Activated T-helper 17 cell treated with anti-CD3 and anti-CD28 coated beads, Interleukin-2, amount 50 U/mL, for 72 hours (primary cell): ENCODE data around the gene DSG2. TPM values are rescaled to one million over a fixed set of nuclear protein-coding genes. Genes with fewer than 3 reads are reported as not detected.
"Not testable (repeated sequence)": the region's sequence is repeated elsewhere in the genome, so short reads cannot be mapped to it uniquely, and the experiment has no call there.

Experiments used
- ATAC-seq: fragments of 150-1000 bp; cut with Tn5 transposase; replicated peaks from 2 replicates; pipeline ENCODE4 v1.10.0; 2021; ENCODE audit warnings: mild to moderate bottlenecking, moderate library complexity
- H3K27ac Mint-ChIP-seq: one replicate; pipeline ENCODE4 v1.8.0; 2022; ENCODE audit warnings: mixed read lengths
- H3K27me3 Mint-ChIP-seq: one replicate; pipeline ENCODE4 v1.8.0; 2022; ENCODE audit warnings: mixed read lengths
- H3K36me3 Mint-ChIP-seq: one replicate; pipeline ENCODE4 v1.8.0; 2022; ENCODE audit warnings: low read depth, mild to moderate bottlenecking, mixed read lengths
- H3K4me1 Mint-ChIP-seq: one replicate; pipeline ENCODE4 v1.8.0; 2022; ENCODE audit warnings: mixed read lengths
- H3K4me3 Mint-ChIP-seq: one replicate; pipeline ENCODE4 v1.8.0; 2022; ENCODE audit warnings: mild to moderate bottlenecking, mixed read lengths
- H3K9me3 Mint-ChIP-seq: one replicate; pipeline ENCODE4 v1.8.0; 2022; ENCODE audit warnings: mixed read lengths
- total RNA-seq, 2 donors: library from RNA; stranded (reverse); gene quantifications; one replicate each; pipeline ENCODE4 v1.2.3, GENCODE V29; 2022

The DSG2 gene
- total RNA-seq, 2 donors from 2014 or later: 0.09 to 0.11 TPM

GRCh38 chr18:31492671-31493070 lies 5.3 kb upstream of the DSG2 start:
- Mint-ChIP-seq H3K9me3 (no peaks in the 10 kb centered on the region), H3K27me3 (peaks cover 28% of the 10 kb centered on the region), H3K4me3 (no peak overlapping the region), H3K4me1 (no peaks in the 10 kb centered on the region), H3K36me3 (no peaks in the 10 kb centered on the region), H3K27ac (no peak overlapping the region)
- ATAC-seq: no peak

DNA sequence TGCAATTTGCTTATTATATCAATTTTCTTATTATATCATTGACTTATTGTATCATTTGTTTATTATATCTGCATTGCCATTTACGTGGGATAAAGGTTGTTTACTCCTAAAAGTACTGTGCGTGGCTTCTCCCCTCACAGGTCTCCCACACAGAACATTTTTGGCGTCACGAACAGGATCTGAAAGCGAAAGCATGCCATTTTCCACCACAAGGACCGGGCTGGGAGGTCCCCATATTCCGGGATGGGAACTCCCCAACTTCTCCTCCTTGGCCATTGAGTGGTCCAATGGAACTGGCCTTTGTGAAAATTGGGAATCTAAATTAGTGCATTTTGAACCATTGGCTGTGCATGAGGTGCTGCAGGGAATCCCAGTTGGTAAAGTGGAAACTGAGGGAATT lies 4.8 kb upstream of the DSG2 start:
- no peak overlapping the region for H3K4me3 Mint-ChIP-seq
- no peak for ATAC-seq
- no peaks in the 10 kb centered on the region for H3K9me3 Mint-ChIP-seq
- H3K36me3 Mint-ChIP-seq: no peaks in the 10 kb centered on the region
- no peak overlapping the region for H3K27ac Mint-ChIP-seq
- peaks cover 28% of the 10 kb centered on the region for H3K27me3 Mint-ChIP-seq
- no peaks in the 10 kb centered on the region for H3K4me1 Mint-ChIP-seq

GRCh38 chr18:31493941-31494340 lies 4.0 kb upstream of the DSG2 start:
- no peaks in the 10 kb centered on the region for H3K9me3 Mint-ChIP-seq
- H3K4me1 Mint-ChIP-seq: no peaks in the 10 kb centered on the region
- peaks cover 33% of the 10 kb centered on the region for H3K27me3 Mint-ChIP-seq
- no peak overlapping the region for H3K27ac Mint-ChIP-seq
- ATAC-seq: no peak
- no peaks in the 10 kb centered on the region for H3K36me3 Mint-ChIP-seq
- no peak overlapping the region for H3K4me3 Mint-ChIP-seq

DNA sequence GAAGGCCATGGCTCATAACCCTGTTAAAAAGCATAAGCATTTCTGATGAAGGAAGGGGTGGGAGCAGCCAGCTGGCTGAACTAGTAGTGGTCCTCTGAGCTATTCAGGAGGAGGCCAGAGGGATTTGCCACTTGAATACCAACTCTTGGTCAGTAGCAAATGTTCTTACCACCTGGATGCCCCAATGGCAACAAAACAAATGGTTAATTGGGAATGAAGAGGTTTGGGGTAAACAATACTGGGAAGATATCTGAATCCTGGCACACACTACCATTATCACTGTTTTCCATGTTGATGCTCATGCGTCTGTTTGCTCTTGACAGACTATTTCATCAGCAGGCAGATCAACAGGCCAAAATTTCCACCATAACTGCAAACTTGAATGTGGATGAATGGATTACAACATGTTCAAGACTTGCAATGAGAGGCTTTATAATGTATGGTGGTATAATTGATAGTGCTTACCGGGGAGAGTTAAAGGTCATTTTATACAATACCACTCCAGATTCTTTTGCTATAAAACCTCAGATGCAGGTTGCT lies 3.2 kb upstream of the DSG2 start:
- not testable (repeated sequence) for ATAC-seq, H3K27ac Mint-ChIP-seq, H3K9me3 Mint-ChIP-seq, H3K4me1 Mint-ChIP-seq, H3K4me3 Mint-ChIP-seq, H3K36me3 Mint-ChIP-seq
- peaks cover 39% of the 10 kb centered on the region for H3K27me3 Mint-ChIP-seq

DNA sequence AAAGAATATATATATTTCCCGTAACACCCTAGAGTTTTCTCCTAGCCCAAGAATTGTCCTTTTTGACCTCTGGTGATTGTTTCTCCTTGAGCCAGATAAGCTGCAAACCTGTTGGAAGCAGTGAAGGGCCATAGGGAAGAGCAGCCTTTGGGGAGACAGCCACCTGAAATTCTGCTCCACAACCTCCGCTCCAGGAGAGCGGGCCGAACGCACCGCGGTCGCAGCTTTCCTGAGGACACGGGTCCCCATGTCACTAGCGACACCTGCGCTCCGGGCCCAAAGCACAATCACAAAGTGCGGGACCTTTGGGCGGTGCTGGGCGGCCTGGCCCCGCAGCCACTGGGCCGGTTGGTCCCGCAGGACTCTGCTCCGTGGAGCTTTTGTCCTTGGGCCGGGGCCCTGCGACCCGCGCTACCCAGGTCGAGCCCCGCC lies 557 bp upstream of the DSG2 start:
- Mint-ChIP-seq H3K27me3 (peaks cover 47% of the 10 kb centered on the region), H3K4me1 (no peaks in the 10 kb centered on the region), H3K27ac (no peak overlapping the region), H3K4me3 (no peak overlapping the region), H3K9me3 (no peaks in the 10 kb centered on the region), H3K36me3 (no peaks in the 10 kb centered on the region)
- no peak for ATAC-seq

DNA sequence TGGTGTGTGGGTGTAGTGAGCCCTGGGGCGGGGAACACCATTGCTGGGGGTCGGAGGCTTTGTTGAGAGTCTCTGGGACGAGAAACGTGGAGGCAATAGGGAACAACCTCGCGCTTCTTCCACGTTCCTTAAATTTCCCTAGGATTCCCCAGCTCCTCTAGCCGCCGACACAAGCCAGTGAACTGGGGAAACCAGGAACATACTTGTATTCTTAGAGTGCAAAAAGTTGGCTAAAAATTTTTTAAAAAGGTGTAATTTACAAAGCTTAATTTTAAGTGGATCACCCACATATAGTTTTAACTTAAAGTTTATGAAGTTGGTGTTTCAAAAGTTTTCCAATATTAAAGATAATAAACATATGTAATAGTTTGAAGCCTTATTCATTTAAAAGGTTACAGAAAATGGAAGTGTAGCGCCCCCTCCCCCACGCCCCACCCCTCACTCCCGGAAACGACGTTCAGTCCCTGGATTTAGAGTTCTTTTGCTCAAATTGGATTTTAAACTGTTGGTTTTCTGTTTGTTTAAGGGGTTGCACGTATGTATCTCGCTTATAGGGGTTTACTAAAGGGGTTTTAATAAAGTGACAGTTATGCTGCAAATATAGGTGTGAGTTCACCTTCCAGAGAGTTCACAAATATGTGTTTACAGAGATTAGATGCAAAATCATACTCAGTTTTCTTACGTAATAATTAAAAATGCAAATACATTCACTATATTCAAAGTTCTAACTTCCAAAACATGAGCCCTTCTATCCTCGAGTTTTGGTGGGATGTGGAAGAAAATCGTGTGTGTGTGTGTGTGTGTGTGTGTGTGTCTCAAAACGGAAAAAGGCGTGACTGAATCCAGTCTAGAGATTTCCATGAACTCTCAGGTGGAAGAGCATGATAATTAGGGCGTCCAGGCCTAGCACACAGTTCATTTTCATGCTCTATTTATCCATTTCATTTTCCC lies 872 bp downstream of the DSG2 start:
- no peak for ATAC-seq
- Mint-ChIP-seq H3K9me3 (no peaks in the 10 kb centered on the region), H3K27me3 (peaks cover 46% of the 10 kb centered on the region), H3K27ac (no peak overlapping the region), H3K36me3 (no peaks in the 10 kb centered on the region), H3K4me3 (peak overlapping the region; percentile 42), H3K4me1 (no peaks in the 10 kb centered on the region)

DNA sequence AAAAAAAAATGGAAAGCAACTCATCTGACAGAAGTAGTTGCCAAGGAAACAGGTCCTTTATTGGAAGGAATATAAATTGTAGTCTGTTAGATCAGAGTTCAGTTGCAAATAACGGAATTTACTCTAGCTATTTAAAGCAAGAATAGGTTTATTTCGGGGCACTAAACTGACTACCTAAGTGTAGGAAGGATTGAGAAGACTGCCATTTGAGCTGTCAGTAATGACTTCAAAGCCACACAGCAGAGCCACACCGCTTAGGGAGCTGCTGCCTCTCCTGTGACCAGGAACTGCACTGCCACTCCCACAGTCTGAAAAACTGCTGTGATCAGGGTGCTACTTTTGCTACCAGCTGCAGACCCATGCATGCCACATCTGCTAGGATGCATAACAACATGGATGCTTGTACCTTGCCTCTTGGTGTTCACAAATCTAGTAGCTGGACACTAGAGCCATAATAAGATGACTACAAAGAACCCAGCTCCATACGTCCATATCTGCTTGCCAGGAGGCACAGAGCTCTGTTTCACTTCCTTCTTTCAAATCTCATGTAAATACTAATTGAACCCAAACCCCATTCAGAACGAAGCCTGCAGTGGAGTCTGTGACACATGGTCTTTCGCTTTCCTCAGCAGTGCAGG lies 2.2 kb downstream of the DSG2 start:
- Mint-ChIP-seq H3K36me3 (no peaks in the 10 kb centered on the region), H3K27ac (no peak overlapping the region), H3K4me1 (no peaks in the 10 kb centered on the region), H3K4me3 (no peak overlapping the region), H3K9me3 (no peaks in the 10 kb centered on the region), H3K27me3 (peaks cover 37% of the 10 kb centered on the region)
- no peak for ATAC-seq

- no peak for ATAC-seq
- Mint-ChIP-seq H3K4me3 (no peak overlapping the region), H3K27me3 (peaks cover 19% of the 10 kb centered on the region), H3K36me3 (no peaks in the 10 kb centered on the region), H3K9me3 (no peaks in the 10 kb centered on the region), H3K27ac (no peak overlapping the region), H3K4me1 (no peaks in the 10 kb centered on the region)
Measured at GRCh38 chr18:31503011-31503410, 5.0 kb downstream of the DSG2 start.

- Mint-ChIP-seq H3K4me3 (no peak overlapping the region), H3K27me3 (peaks cover 11% of the 10 kb centered on the region), H3K27ac (no peak overlapping the region), H3K36me3 (no peaks in the 10 kb centered on the region), H3K9me3 (no peaks in the 10 kb centered on the region), H3K4me1 (no peaks in the 10 kb centered on the region)
- ATAC-seq: no peak
Measured at GRCh38 chr18:31504455-31505147, 6.6 kb downstream of the DSG2 start.

DNA sequence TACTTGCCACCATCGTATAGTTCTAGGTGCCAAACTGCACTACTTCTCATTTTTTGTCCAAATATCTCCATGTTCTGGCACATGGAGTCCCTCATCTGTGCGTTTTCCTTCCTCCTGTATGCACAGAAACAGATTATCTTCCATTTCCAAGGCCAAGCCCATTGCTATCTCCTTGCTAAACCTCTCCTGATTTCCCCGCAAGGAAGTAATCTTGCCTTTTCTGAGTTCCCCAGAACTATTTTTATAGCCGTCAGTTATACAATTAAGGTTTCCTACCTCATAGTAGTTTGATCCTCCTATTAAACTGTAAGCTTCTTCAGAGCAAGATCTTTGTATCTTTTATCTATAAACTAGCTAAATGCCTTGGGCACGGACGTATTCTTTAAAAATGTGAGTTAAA lies 7.2 kb downstream of the DSG2 start:
- H3K36me3 Mint-ChIP-seq: no peaks in the 10 kb centered on the region
- no peak overlapping the region for H3K4me3 Mint-ChIP-seq
- H3K9me3 Mint-ChIP-seq: no peaks in the 10 kb centered on the region
- no peaks in the 10 kb centered on the region for H3K4me1 Mint-ChIP-seq
- peaks cover 11% of the 10 kb centered on the region for H3K27me3 Mint-ChIP-seq
- ATAC-seq: no peak
- H3K27ac Mint-ChIP-seq: no peak overlapping the region

DNA sequence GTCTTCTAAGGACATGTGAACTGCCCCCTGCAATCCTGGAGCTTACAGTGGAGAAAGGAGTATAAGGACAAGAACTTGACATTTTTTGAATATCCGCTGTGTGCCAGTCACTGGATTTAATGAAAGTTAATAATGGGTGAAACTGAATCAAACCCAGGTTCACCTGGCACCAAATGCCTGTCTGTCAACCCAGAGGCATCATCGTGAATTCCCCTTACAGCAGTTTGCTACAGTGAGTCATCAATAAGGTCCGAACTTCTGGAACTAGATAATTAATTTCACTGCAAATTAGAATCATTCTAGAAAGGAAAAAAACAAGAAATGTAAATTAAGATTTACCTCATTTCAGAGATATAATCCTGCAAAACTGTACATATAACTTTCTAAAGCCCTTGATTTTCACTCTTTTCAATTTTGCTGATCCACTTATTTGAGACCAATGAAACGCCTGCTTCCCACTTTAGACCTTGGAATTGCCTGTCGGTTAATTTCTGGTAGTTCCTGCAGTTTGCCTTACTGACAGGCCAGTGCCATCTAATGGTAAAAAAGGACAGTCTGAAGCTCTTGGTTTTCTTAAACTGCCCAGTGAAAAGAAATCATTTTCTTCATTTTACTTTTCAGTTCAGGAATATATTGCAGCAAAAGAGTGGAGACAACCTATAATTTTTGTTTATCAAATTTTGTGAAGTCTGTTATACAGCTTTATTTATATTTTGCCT lies 8.2 kb downstream of the DSG2 start:
- no peak overlapping the region for H3K4me3 Mint-ChIP-seq
- no peak overlapping the region for H3K27ac Mint-ChIP-seq
- no peaks in the 10 kb centered on the region for H3K4me1 Mint-ChIP-seq
- H3K27me3 Mint-ChIP-seq: peaks cover 8% of the 10 kb centered on the region
- H3K9me3 Mint-ChIP-seq: no peaks in the 10 kb centered on the region
- no peaks in the 10 kb centered on the region for H3K36me3 Mint-ChIP-seq
- no peak for ATAC-seq

GRCh38 chr18:31507124-31507523 lies 9.1 kb downstream of the DSG2 start:
- not testable (repeated sequence) for ATAC-seq, H3K36me3 Mint-ChIP-seq, H3K4me1 Mint-ChIP-seq, H3K4me3 Mint-ChIP-seq, H3K27me3 Mint-ChIP-seq, H3K9me3 Mint-ChIP-seq, H3K27ac Mint-ChIP-seq

DNA sequence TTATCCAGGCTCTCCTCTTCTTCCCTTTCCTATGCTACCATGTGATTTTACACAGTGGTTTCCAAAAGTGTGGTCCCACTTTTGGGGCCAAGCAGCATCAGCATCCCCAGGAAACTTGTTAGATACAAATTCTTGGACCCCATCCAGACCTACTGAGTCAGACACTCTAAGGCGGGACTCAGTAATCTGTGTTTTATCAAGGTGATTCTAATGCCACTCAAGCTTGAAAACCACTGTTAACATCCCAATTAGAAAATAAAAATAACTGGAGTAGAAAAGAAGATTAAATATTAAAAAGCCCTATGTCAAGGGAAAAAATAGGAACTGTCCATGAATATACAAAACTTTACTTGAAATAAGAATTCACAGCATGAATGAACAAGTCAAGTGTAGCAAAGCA lies 10.8 kb downstream of the DSG2 start:
- H3K27me3 Mint-ChIP-seq: peaks cover 11% of the 10 kb centered on the region
- no peak for ATAC-seq
- no peak overlapping the region for H3K4me3 Mint-ChIP-seq
- H3K36me3 Mint-ChIP-seq: no peaks in the 10 kb centered on the region
- H3K9me3 Mint-ChIP-seq: no peaks in the 10 kb centered on the region
- H3K4me1 Mint-ChIP-seq: no peaks in the 10 kb centered on the region
- H3K27ac Mint-ChIP-seq: no peak overlapping the region

DNA sequence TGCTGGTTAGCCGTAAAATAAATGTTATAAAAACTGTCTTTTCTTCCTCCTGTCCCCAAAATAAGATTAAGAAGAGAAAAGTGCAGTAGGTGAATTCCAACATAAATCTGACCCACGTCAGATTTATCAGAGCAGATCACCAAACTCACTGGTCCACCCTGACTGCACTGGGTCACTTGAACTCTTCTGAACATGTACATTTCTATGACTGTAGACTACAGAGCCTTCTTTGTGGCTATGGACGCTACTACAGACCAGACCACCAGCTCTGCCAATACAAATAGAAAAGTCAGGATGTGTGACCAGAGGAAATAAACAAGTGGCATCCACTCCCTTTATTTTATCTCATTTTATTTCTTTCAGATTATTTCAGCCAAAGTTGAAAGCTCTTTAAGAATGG lies 11.6 kb downstream of the DSG2 start:
- Mint-ChIP-seq H3K27me3 (peaks cover 13% of the 10 kb centered on the region), H3K9me3 (no peaks in the 10 kb centered on the region), H3K4me1 (no peaks in the 10 kb centered on the region), H3K4me3 (no peak overlapping the region), H3K36me3 (no peaks in the 10 kb centered on the region), H3K27ac (no peak overlapping the region)
- ATAC-seq: no peak
